Testis (tissue), 3 donors: ENCODE results near the gene KCTD16. TPM values are rescaled to one million over a fixed set of nuclear protein-coding genes. Genes with fewer than 3 reads are reported as not detected.

Experiments
- DNase-seq: peaks from one replicate; pipeline ENCODE4 v3.0.0-alpha.2; 2019
- H3K27ac ChIP-seq, 2 donors: fragments of 200-600 bp; sonication (generic); one replicate each; pipeline ENCODE4 v1.5.1; 2019
- H3K27me3 ChIP-seq: fragments of 200-600 bp; sonication (generic); one replicate; pipeline ENCODE4 v1.5.1; 2019
- H3K36me3 ChIP-seq: fragments of 200-600 bp; sonication (generic); one replicate; pipeline ENCODE4 v1.5.1; 2017; ENCODE audit warnings: low read depth; ENCODE audit errors: missing control alignments
- H3K4me1 ChIP-seq: fragments of 200-600 bp; sonication (generic); one replicate; pipeline ENCODE4 v1.5.1; 2019
- H3K4me3 ChIP-seq, 2 donors: fragments of 200-600 bp; sonication (generic); one replicate each; pipeline ENCODE4 v1.5.1; 2017 to 2019
- H3K9me3 ChIP-seq: fragments of 200-600 bp; sonication (generic); one replicate; pipeline ENCODE4 v1.5.1; 2017
- POLR2A ChIP-seq: fragments of 450-650 bp; IDR thresholded peaks from one replicate; pipeline ENCODE4 v1.6.1; 2017; ENCODE audit warnings: antibody characterized with exemption, mild to moderate bottlenecking, moderate library complexity
- WGBS, 2 donors: methylation state at CpG; one replicate each; pipeline ENCODE4 v1.1.5; 2018; 5-methylcytosine and 5-hydroxymethylcytosine counted together
- intact Hi-C: fragments of 100-400 bp; cut with DNase I; formaldehyde crosslinking; loops from one replicate; pipeline ENCODE4 v1.15.1; 2023; ENCODE audit warnings: low total_unique reads
- polyA plus RNA-seq: library from polyadenylated mRNA; stranded (reverse); fragments of 350-450 nt; fragmentation: Illumina TruSeq; extraction: RNeasy Lipid Tissue Mini Kit (QIAGEN cat#74804); gene quantifications from one replicate; pipeline ENCODE4 v1.2.3, GENCODE V29; 2014; ENCODE audit warnings: low read depth, low replicate concordance; ENCODE audit not compliant: insufficient read depth
- total RNA-seq, 2 donors: library from RNA; depleted of rRNA; stranded (reverse); fragments of >200 nt; gene quantifications; one replicate each; pipeline ENCODE4 v1.2.3, GENCODE V29; 2016
- TF ChIP-seq, protein P1 (sequence below), 3 experiments: fragments of 450-650 bp in 2 of 3; fragments of 200-600 bp in 1 of 3; sonication (generic) in 1 of 3; IDR thresholded peaks; one replicate each; pipeline ENCODE4 v1.5.1; 2016 to 2019; ENCODE audit warnings: antibody characterized with exemption in 3 of 3, mild to moderate bottlenecking in 2 of 3, moderate library complexity in 1 of 3

KCTD16 gene
- total and polyA plus RNA-seq, 3 donors from 2014 or later, result 1.4 to 3.2 (median 2.7) TPM

DNA sequence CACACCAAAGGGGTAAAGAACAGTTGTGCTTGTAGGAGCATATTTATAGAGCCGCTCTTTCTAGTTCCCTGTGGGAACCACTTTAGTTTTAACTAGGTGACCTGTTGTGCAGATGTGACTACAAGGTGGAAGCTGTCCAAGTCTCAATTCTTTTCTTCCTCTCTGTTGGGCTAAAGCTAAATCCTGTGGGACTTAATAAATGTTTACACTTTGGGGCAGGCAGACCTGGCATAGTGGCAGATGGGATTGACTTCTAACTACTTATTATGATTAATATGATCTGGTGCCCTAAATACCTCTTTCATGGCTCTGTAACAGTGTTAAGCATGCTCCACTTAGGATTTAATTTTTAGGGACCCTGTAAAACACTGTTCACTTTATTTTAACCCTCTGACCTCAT lies 265.3 kb downstream of the KCTD16 start:
- TF ChIP-seq, protein P1, sequence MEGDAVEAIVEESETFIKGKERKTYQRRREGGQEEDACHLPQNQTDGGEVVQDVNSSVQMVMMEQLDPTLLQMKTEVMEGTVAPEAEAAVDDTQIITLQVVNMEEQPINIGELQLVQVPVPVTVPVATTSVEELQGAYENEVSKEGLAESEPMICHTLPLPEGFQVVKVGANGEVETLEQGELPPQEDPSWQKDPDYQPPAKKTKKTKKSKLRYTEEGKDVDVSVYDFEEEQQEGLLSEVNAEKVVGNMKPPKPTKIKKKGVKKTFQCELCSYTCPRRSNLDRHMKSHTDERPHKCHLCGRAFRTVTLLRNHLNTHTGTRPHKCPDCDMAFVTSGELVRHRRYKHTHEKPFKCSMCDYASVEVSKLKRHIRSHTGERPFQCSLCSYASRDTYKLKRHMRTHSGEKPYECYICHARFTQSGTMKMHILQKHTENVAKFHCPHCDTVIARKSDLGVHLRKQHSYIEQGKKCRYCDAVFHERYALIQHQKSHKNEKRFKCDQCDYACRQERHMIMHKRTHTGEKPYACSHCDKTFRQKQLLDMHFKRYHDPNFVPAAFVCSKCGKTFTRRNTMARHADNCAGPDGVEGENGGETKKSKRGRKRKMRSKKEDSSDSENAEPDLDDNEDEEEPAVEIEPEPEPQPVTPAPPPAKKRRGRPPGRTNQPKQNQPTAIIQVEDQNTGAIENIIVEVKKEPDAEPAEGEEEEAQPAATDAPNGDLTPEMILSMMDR (IDR thresholded peaks at IDR 0.05), result no peak
- TF ChIP-seq POLR2A, result no peak
- intact Hi-C loops, result no loop called here
- WGBS, 2 donors, result 66 to 79% methylated on average over 1 of the region's 1 CpG

DNA sequence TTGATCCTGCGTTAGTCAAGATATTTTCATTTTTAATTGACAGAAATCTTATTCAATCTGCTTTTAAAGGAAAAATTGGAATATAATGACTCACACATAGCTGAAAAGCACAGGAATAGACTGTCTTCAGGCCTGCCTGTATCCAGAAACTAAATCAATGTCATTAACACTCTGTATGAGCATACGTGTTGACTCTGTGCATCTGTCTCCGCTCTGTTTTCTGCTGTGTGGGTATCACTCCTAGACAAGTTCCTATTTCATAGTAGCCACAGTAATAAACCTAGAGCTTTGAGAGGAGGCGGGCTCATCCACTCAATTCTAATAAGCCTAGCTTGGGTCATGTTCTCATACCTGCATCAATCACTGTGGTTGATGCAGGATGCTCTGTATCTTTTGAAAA lies 267.6 kb downstream of the KCTD16 start:
- H3K27me3 ChIP-seq, result no peaks in the 10 kb centered on the region
- DNase-seq, result no peak
- H3K36me3 ChIP-seq, result no peaks in the 10 kb centered on the region
- intact Hi-C loops, result no loop called here
- WGBS, 2 donors, result 87 to 94% methylated on average over 4 of the region's 4 CpGs
- H3K4me3 ChIP-seq, result no peak overlapping the region
- no peak overlapping the region for H3K27ac ChIP-seq
- H3K9me3 ChIP-seq, result no peaks in the 10 kb centered on the region
- no peak for TF ChIP-seq POLR2A
- TF ChIP-seq, protein P1 (IDR thresholded peaks at IDR 0.05), result no peak
- no peaks in the 10 kb centered on the region for H3K4me1 ChIP-seq

More for the DNA sequence above, 265.3 kb downstream of the KCTD16 start:
- H3K4me3 ChIP-seq, result no peak overlapping the region
- H3K27me3 ChIP-seq, result no peaks in the 10 kb centered on the region
- no peaks in the 10 kb centered on the region for H3K36me3 ChIP-seq
- no peak overlapping the region for H3K27ac ChIP-seq
- no peaks in the 10 kb centered on the region for H3K9me3 ChIP-seq
- no peaks in the 10 kb centered on the region for H3K4me1 ChIP-seq
- DNase-seq, result no peak

- TF ChIP-seq POLR2A, result no peak
- TF ChIP-seq, protein P1 (IDR thresholded peaks at IDR 0.05), result no peak
- no peak overlapping the region for H3K27ac ChIP-seq
- H3K27me3 ChIP-seq, result no peaks in the 10 kb centered on the region
- H3K4me3 ChIP-seq, result no peak overlapping the region
- H3K9me3 ChIP-seq, result no peaks in the 10 kb centered on the region
- intact Hi-C loops, result no loop called here
- no peak for DNase-seq
- no peaks in the 10 kb centered on the region for H3K4me1 ChIP-seq
- H3K36me3 ChIP-seq, result no peaks in the 10 kb centered on the region
- WGBS, 2 donors, result 72 to 73% methylated on average over 2 of the region's 2 CpGs
These were observed 277.8 kb downstream of the KCTD16 start for GRCh38 chr5:144448457-144448856.

GRCh38 chr5:144451187-144451973 lies 280.7 kb downstream of the KCTD16 start:
- Histone ChIP-seq H3K27ac (no peak overlapping the region), H3K27me3 (no peaks in the 10 kb centered on the region), H3K9me3 (no peaks in the 10 kb centered on the region), H3K36me3 (no peaks in the 10 kb centered on the region), H3K4me1 (no peaks in the 10 kb centered on the region), H3K4me3 (no peak overlapping the region)
- 80 to 91% methylated on average over 2 of the region's 2 CpGs for WGBS, 2 donors
- DNase-seq, result no peak
- intact Hi-C loops, result no loop called here
- no peak for TF ChIP-seq POLR2A
- TF ChIP-seq, protein P1 (IDR thresholded peaks at IDR 0.05), result no peak

- Histone ChIP-seq H3K36me3 (no peaks in the 10 kb centered on the region), H3K27me3 (no peaks in the 10 kb centered on the region), H3K4me1 (no peaks in the 10 kb centered on the region), H3K4me3 (no peak overlapping the region), H3K27ac (no peak overlapping the region), H3K9me3 (no peaks in the 10 kb centered on the region)
- no peak for DNase-seq
- 60 to 61% methylated on average over 4 of the region's 4 CpGs for WGBS, 2 donors
- TF ChIP-seq POLR2A, result no peak
- TF ChIP-seq, protein P1 (IDR thresholded peaks at IDR 0.05), result no peak
- intact Hi-C loops, result no loop called here
These were observed 283.1 kb downstream of the KCTD16 start for GRCh38 chr5:144453753-144454152.
